Measurements from ENCODE around the gene ZNF365.

DNA sequence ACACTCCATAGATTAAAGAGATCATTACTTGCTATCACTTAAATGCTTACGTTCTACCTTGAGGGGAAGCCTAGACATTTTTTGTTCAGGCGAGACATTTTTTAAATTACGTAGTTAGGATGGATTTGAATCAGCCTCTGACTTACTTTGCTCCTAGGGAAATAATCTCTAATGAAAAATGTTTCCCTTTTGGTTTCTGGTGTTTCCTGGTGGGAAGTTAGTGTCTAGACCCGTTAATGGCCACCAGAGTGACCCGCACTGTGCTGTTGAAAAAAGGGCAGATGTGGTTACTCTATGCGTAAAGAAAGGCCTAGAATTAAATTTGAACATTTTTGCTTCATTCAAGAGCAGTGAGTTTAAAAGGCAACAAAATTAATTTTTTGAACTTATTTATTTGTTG, 3.8 kb downstream of the ZNF365 start:
- TF ChIP-seq, protein P1, sequence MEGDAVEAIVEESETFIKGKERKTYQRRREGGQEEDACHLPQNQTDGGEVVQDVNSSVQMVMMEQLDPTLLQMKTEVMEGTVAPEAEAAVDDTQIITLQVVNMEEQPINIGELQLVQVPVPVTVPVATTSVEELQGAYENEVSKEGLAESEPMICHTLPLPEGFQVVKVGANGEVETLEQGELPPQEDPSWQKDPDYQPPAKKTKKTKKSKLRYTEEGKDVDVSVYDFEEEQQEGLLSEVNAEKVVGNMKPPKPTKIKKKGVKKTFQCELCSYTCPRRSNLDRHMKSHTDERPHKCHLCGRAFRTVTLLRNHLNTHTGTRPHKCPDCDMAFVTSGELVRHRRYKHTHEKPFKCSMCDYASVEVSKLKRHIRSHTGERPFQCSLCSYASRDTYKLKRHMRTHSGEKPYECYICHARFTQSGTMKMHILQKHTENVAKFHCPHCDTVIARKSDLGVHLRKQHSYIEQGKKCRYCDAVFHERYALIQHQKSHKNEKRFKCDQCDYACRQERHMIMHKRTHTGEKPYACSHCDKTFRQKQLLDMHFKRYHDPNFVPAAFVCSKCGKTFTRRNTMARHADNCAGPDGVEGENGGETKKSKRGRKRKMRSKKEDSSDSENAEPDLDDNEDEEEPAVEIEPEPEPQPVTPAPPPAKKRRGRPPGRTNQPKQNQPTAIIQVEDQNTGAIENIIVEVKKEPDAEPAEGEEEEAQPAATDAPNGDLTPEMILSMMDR (IDR thresholded peaks at IDR 0.05; ENCODE audit: poor library complexity) = no peak
- no peak for TF ChIP-seq EZH2 (IDR thresholded peaks at IDR 0.05; ENCODE audit: borderline replicate concordance)

All from hepatocyte (in vitro differentiated cells).